RCC 7860 (cell line): ENCODE measurements around the gene DNAJC17.

Experiments
- DNase-seq: peaks from one replicate; pipeline ENCODE4 v3.0.0-alpha.2; 2015; ENCODE audit warnings: low spot score
- FAIRE-seq: peaks from 2 replicates; lab custom pipeline; 2012; peaks lifted over from hg19 to GRCh38; lab: Jason Lieb, UNC

DNAJC17 gene

GRCh38 chr15:40746916-40747418 is 60.3 kb downstream of the DNAJC17 start:
- no peak for FAIRE-seq
- DNase-seq: no peak

DNA sequence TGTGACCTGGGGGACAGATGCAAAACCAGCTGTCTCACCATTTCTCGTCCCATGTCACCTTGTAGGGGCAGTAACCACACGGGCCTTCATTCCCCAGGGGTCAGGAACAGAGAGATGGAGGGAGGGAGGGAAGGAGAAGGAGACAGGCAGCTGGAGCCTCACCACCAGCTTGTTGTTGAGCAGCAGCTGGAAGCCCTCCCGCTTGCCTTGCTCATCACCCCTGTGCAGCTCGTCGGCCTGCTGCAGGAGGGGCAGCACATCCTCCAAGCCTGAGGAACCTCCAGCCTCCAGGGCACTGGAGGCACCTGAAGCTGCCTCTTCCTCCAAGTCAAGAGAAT is 62.5 kb downstream of the DNAJC17 start:
- no peak for DNase-seq
- FAIRE-seq: no peak

GRCh38 chr15:40743921-40744814 is 63.1 kb downstream of the DNAJC17 start:
- FAIRE-seq (no peak), DNase-seq (peak; percentile 74)

DNA sequence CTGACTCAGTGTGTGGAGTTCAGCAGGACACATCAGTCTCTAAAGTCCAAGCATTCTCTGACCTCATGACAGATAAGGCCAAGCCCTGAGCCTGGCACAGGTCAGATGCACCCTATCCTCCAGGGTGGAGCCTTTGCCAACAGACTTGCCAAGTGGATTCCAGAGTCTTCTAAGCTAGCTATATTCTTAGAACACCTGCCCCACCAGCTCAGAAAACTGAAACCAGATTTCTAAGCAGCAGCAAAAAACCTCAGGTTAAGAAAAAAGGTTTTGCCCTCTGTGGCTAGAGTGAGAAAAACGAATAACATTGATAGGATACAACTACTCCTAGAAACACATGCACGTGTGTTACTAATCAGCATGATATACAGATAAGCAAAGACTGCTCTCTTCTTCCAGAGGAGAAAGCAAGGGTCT is 63.8 kb downstream of the DNAJC17 start:
- no peak for DNase-seq

GRCh38 chr15:40739854-40740253 is 67.4 kb downstream of the DNAJC17 start:
- FAIRE-seq (no peak), DNase-seq (no peak)

More for the DNA sequence above, 63.8 kb downstream of the DNAJC17 start:
- no peak for FAIRE-seq

- DNase-seq (no peak), FAIRE-seq (no peak)
Observed at GRCh38 chr15:40739047-40739446, 68.2 kb downstream of the DNAJC17 start.

DNA sequence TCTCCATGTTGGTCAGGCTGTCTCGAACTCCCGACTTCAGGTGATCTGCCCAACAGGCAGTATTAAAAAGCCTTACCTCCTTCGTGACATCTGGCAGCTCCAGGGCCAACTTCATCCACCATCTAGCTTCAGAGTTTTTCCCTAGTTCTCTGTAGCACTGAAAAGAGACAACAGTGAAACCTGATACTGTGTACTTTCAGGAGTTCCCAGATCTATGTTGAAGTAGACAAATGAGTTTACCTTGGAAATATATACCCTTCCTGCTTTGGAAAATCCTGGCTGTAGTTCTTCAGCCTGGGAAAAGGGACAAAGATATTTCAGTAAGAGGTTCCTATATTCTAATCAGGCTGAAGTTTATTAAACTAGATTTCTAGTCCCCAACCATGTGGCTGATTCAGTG is 70.2 kb downstream of the DNAJC17 start:
- DNase-seq (no peak), FAIRE-seq (no peak)

DNA sequence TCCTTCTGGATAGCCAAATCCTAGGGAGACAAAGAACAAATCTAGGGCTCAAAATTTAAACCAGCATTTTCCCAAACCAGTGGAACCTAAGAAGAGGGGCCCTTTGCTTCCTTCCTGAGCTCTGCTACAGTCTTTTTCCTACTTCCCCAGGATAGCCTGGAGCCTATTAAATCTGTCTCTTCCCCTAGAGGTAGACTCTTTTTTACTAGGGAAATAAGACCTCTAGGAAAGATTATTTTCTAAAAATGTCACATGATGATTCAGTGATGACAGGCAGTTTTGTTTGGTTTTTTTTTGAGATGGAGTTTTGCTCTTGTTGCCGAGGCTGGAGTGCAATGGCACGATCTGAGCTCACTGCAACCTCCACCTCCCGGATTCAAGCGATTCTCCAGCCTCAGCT is 70.7 kb downstream of the DNAJC17 start:
- no peak for DNase-seq
- no peak for FAIRE-seq

DNA sequence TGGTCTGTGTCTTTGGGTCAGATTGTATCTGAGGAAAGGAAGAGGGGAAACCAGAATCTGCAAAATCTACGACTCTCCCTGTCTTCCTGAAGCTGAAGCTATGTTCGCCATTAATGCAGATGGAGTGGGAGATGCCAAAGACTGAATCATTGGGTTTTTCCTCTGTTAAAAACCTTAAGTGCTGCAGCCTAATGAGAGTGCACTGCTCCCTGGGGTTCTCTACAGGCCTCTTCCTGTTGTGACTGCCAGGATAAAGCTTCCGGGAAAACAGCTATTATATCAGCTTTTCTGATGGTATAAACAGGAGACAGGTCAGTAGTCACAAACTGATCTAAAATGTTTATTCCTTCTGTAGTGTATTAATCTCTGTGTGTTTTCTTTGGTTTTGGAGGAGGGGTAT is 76.2 kb downstream of the DNAJC17 start:
- FAIRE-seq: no peak
- no peak for DNase-seq

DNA sequence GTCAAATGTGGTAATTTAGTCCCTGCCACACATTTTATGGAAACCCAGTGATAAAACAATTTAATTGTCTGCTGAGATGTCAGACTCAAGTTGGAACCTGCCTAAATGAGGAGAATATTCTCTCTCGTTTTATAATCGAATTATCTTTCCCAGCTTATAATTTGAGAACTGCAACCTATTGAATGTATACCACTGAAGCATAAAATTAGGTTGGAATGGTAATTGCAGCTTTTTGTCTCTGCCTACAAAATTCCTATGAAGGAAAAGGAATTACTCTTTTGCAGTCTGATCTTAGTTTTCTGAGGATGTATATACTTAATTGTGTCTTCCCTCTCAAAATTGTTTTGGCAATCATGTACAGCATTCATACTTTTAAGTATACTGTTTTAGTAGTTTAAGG is 83.4 kb downstream of the DNAJC17 start:
- DNase-seq (no peak), FAIRE-seq (no peak)

- no peak for DNase-seq
- no peak for FAIRE-seq
Observed at GRCh38 chr15:40722934-40723333, 84.3 kb downstream of the DNAJC17 start.

DNA sequence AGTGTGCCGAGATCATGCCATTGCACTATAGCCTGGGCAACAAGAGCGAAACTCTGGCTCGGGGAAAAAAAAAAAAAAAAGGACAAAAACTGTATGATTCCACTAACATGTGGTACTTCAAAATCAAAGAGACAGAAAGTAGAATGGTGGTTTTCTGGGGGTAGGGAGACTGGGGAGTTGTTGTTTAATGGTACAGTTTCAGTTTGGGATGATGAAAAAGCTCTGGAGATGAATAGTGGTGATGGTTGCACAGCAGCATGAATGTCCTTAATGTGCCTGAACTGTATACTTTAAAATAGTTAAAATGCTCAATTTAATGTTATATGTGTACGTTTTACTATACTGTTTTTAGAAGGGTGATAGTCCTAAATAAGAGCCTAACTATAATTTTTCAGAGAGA is 84.9 kb downstream of the DNAJC17 start:
- DNase-seq (no peak), FAIRE-seq (no peak)

DNA sequence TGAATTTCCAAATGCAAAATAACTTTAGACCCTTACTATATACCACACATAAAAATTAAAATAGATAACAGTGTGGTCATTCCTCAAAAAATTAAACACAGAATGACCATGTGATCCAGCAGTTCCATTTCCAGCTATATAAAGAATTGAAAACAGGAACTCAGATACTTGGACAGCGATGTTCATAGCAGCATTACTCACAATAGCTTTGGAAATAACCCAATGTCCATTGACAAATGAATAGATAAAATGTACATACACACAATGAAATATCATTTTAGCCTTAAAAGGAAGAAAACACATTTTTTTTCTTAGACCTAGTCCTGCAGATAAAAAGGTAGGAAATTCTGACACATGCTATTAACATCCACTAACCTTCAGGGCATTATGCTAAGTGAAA is 85.6 kb downstream of the DNAJC17 start:
- FAIRE-seq: no peak
- no peak for DNase-seq

GRCh38 chr15:40716165-40716564 is 91.1 kb downstream of the DNAJC17 start:
- DNase-seq (no peak), FAIRE-seq (no peak)
